GM19238 (cell line): ENCODE results near the gene C3orf22.
"Not testable (repeated sequence)": the region's sequence is repeated elsewhere in the genome, so short reads cannot be mapped to it uniquely, and the experiment has no call there.

ENCODE experiments used
- DNase-seq: peaks from one replicate; pipeline ENCODE4 v3.0.0; 2011; ENCODE audit warnings: low spot score; ENCODE audit not compliant: insufficient read length

C3orf22 gene

DNA sequence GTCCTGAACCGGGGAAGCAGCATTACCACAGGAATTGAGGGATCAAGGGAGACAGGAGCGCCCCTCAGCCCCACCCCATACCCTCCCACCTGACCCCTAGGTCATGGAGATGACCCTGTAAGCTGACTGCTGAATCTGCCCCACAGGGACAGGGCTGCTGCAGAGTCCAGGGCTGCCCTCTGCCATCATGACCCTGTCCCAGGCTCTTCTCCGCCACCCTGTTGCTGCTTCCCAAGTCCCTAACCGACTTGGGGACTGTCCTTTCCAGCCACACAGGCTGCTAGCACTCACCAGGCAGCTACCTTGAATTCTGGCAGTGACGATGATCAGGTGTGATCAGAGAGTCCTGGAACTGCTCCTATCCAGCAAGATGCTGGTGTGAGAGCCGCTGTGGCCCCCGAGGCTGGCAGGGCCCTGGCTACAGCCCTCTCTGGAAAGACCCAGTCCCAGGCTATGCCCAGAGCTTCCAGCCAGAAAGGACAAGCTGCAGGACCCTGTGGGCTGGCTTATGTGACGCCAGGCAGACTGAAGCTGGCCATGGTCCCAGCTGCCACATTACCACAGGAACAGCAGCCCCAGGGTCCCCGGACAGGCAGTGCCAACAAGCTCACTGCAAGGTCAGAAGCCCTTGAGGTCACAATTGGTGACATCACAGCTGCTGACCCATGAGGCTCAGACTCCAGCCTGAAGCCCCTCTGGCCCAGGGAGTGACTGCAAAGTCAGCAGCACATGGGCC, at the start of gene C3orf22:
C3orf22 (minus strand) TSS at position 597 of the 736 bp plus-strand sequence. CDS start 5,542 bp downstream, outside the sequence.
- no peak for DNase-seq

DNA sequence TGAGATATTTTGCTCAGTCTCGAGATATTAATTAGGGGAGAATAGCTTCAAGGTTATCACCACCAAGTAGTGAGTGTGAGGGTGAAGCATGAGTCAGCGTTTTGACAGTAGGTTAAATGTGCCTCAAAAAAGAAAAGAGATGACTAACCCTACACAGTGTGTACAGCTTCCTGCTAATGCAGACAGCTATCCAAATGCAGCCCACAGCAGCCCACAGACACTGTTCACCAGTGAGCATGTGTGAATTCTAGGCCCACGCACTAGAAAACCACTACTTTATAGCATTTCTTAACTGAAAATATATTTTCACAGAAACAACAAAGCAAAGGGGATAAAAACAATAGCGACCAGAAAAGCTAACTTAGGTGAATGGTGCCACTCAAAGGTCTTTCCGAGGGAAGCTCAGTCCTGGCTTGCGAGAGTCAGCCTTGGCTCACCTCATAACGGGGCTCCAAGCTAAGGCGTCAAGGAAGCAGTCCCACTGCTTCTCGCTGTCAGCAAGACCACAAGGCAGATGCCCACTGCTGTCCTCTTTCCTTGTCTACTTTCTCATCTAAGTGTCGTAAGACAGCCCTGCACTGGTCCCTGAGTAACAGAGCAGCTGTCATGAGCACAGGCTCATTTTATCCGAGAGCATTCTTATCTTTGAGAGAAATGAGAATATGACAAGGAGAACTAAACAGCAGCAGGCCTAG, 48.6 kb upstream of the C3orf22 start:
- no peak for DNase-seq

- DNase-seq: no peak
Measured at GRCh38 chr3:126606001-126606400, 47.3 kb upstream of the C3orf22 start.

- no peak for DNase-seq
Measured at GRCh38 chr3:126604691-126605090, 46.0 kb upstream of the C3orf22 start.

- no peak for DNase-seq
Measured at GRCh38 chr3:126599101-126599500, 40.4 kb upstream of the C3orf22 start.

GRCh38 chr3:126595479-126595878, 36.7 kb upstream of the C3orf22 start:
- not testable (repeated sequence) for DNase-seq

DNA sequence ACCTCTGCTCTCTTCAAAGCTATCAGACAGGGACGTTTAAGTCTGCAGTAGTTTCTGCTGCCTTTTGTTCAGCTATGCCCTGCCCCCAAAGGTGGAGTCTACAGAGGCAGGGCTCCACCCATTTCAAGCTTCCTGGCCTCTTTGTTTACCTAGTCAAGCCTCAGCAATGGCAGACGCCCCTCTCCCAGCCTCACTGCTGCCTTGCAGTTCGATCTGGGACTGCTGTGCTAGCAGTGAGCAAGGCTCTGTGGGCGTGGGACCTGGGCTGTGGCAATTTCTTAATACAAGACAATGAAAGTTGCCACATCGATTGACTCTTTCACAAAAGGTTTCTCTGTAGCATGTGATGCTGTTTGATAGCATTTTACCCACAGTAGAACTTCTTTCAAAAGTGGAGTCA, 32.8 kb upstream of the C3orf22 start:
- not testable (repeated sequence) for DNase-seq

GRCh38 chr3:126582311-126582710, 23.6 kb upstream of the C3orf22 start:
- no peak for DNase-seq

DNA sequence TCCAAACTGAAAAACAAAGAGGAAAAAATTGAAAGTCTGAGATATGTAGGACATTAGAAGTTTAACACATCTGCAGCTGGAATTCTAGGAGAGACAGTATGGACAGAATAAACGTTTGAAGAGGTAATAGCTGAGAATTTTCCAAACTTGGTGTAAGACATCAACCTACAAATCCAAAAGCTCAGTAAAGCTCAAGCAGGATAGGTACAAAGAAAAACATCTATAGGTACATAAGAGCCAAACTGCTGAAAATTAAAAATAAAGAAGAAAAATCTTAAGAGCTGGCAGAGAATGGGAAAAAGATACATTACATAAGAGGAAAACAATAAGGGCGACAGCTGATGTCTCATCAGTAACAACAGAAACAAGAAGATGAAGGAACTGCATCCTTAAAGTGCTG, 22.8 kb upstream of the C3orf22 start:
- no peak for DNase-seq

- DNase-seq: no peak
Measured at GRCh38 chr3:126580746-126581145, 22.0 kb upstream of the C3orf22 start.

DNA sequence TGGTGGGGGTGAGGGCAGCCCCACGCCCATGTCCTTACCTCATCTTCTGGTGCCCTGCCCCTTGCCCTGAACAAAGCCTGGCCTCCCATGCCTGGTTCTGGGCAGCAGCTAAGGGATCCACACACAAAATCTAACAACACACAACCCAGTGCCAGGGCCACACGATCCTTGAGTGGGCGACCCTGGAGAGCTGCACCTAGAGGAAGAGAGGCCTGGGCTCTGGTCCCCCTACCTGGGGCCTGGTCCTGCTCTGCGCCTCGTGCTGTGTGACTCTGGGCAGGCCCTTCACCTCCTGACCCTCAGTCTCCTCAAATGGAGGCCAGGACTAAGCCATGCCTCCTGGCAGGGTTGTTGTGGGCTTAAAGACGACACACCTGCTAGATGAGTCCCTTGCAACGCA, 20.0 kb upstream of the C3orf22 start:
- no peak for DNase-seq

GRCh38 chr3:126577261-126577660, 18.5 kb upstream of the C3orf22 start:
- DNase-seq: no peak

GRCh38 chr3:126573492-126574117, 14.9 kb upstream of the C3orf22 start:
- DNase-seq: no peak

DNA sequence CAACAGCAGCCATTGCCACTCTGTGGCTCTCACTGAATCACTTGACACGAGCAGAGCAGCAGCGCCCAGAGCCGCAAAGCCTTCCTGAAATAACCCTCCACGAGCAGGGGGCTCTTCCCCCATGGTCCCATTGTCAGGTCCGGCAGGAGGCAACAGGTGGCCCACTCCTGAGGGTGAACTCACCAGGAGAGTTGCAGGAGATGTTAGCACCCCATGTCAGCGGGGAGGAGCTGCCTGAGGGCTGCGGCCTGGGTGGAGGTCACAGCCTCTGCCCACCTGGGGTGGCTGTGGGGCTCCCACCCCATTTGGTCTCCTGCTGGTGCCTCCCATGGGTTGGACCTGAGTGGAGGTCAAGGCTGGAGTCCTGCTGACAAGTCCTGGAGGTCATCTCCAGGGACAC, 12.3 kb upstream of the C3orf22 start:
- no peak for DNase-seq

DNA sequence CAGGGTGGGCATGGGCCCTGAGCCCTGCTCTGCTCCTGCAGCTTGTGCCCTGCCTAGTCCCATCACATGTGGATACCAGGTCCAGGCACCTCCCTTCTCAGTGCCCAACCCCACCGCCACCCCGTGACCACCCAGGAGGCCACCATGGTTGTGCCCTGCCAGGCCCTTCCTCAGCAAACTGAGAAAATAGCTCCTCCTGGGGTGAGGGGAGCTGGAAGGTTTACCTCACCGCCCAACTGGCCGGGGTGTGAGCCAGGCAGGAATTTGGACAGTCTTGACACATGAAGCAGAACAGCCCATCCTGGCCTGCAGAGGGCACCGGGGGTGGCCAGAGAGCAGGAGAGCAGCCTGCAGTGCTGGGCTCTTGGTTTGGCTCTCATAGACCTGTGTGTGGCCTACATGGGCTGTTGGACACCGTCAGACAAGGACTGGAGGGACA, 11.4 kb upstream of the C3orf22 start:
- no peak for DNase-seq

GRCh38 chr3:126569390-126569975, 10.8 kb upstream of the C3orf22 start:
- DNase-seq: no peak

DNA sequence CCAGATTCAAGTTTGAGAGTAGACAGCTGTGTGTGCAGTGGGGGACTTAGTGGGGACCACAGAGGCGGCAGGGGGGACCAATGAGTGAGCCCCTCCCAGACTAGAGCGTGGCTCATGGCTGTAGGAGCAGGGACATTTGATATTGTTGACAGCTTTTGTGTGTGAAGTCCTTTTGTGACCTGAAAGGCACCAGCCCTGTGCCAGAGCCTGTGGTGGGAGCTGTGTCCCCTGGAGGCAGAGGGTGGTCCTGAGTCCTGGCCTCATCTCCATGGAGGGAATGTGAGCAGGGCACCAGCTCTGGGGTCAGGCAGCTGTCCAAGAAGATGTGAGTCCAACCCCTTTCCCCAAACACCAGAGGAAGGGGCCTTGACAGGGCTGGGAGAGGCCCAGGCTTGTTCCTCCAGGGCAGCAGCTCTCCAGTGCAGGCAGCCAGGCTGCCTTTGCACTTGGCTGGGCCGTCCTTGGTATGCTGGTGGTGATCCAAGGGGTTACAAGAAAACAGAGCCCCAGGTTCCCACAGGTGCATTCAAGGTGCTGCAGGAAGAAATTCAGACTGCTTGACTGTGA, 10.1 kb upstream of the C3orf22 start:
- DNase-seq: no peak

DNA sequence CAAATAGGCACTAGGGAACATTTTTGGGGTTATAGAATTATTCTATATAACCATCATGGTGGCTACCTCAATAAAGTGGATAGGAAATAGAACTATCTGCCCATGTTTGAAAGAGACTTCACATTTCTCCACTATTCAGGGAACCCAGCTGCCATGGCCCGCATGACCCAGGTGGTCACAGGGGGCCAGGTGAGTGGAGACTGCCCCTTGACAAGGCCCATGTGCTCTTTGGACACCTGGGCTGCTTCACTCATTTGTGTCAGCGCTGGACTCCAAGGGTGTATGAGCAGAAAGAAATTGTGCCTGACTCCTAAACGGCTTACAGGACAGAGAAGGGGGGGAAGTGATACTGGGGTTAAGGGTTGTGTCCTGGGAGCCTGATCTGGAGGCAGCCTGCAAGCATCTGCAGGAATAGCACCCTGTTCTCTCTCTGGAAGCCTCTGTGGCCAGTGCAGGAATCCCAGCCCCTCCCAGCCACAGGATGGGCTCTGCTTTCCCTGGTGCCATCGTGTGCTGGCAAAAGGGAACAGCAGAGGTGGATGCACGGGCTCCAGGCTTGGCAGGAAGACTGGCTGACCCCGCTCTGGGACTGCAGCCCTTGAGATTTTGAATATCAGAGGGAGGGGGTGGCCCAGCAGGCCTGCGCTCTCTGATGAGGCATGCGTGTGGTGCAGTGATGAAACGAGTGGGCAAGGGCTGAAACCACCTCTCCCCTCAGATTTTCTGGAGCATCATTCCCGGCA, 9.1 kb upstream of the C3orf22 start:
- DNase-seq: no peak

DNA sequence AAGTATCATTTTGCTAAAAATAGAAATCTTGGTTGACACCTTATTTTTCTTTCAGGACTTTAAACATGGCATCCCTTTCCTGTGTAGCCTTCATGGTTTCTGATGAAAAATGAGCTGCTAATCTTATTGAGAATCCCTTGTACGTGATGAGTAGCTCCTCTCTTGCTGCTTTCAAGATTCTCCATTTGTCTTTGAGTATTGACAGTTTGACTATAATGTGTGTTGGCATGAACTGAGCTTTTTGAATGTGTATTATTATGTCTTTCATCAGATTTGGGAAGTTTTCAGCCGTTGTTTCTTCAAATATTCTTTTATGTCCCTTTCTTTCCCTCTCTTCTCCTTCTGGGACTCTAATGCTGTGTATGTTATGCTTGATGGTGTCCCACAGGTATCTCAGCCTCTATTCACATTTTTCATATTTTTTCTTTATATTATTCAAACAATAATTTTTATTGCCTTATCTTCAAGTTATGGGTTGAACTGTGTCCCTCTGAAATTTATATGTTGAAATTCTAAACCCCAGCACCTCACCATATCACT, 4.1 kb upstream of the C3orf22 start:
- DNase-seq: no peak

- no peak for DNase-seq
Measured at GRCh38 chr3:126557761-126558160, 971 bp downstream of the C3orf22 start.

DNA sequence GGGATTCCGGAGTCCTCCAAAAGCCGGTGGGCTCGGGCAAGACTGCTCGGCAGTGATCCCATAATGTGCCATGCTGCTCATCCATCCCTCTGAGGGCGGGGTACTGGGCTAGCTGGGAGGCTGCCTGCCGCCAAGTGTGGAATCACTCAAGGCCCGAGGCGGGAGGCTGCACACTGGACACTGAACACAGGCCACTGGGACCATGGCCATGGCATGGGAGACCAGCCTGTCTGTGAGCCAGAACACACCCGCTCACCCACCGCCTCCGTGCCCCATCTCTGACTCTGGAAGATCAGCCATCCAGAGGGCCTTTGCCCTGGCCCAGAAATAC, 1.4 kb downstream of the C3orf22 start:
- no peak for DNase-seq
